GM21423 (cell line): ENCODE measurements around the gene TEX29.

Experiments used
- ATAC-seq: cut with Tn5 transposase; IDR thresholded peaks from one replicate; pipeline ENCODE4 v1.9.1; 2021; ENCODE audit warnings: mild to moderate bottlenecking, moderate library complexity; ENCODE audit not compliant: unreplicated experiment

TEX29 gene

DNA sequence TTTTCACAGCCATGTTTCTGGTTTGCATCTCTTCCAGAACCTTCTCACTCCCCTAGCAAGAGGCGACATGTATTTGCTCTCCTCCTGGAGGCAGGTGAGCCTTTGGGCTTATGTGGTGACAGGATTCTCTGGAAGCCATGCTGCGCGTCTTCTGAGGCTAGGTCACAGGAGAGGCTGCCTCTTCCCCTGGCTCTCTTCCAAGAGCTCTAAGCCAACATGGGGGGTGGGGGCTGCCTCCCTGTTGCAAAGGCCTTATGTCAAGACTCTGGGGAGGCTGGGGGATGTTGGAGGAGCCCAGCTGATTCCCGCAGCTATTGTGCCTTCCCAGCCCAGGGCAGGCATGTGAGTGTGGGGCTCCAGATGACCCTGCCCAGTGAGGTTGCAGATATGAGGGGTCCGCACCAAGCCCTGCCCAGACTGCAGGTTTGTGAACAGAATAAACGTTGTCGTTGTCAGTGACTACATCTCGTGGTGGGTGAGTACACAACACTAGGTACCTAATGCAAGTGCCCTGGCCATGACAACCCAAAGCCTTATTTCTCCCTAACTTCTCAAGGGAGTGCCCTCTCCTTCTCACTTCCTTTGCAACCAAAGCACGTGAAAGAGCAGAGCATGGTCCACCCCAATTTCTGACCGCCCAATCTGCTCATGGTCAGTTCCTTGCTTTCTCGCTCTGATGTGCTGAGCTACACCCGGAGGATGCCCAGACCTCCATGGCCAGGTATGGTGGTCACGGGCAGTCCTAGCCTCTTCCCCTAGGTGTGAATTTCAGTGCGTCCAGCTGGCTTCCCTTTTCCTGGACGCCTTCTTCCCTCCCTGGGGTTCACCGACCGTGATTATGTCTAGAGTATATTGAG, 44.9 kb downstream of the TEX29 start:
- no peak for ATAC-seq

DNA sequence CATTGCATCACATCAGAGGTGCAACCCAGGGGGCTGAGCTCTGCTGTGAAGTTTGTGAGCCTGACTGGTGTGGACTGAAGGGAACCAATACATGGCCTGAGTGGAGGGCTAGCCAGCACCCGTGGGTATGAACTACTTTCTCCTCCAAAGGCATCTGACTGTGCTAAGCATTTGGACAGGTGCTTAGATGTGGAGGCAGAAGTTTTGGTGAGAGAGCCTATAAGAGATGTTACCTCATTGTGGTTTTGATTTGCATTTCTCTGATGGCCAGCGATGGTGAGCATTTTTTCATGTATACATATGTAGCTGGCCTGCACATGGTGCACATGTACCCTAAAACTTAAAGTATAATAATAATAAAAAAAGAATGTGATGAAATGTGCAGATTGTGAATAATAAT, 46.9 kb downstream of the TEX29 start:
- ATAC-seq, result no peak

GRCh38 chr13:111368091-111368490, 47.6 kb downstream of the TEX29 start:
- ATAC-seq, result no peak

DNA sequence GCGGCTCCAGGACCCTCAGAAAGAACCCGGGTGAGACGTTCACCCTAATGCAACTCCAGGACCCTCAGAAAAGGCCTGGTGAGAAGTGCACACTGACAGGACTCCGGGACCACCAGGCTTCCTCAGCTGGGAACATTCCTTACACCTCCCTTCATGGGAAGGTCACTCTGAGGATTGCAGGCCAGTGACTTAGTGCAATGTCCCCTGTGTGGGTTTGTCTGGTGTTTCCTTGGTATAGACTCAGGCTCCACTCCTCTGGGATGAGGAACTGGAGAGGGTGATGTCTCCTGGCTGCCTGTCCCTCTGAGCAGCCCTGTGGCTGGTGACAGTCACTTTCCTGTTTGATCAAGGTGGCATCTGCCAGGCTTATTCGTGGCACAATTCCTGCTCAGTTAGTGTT, 49.7 kb downstream of the TEX29 start:
- no peak for ATAC-seq

DNA sequence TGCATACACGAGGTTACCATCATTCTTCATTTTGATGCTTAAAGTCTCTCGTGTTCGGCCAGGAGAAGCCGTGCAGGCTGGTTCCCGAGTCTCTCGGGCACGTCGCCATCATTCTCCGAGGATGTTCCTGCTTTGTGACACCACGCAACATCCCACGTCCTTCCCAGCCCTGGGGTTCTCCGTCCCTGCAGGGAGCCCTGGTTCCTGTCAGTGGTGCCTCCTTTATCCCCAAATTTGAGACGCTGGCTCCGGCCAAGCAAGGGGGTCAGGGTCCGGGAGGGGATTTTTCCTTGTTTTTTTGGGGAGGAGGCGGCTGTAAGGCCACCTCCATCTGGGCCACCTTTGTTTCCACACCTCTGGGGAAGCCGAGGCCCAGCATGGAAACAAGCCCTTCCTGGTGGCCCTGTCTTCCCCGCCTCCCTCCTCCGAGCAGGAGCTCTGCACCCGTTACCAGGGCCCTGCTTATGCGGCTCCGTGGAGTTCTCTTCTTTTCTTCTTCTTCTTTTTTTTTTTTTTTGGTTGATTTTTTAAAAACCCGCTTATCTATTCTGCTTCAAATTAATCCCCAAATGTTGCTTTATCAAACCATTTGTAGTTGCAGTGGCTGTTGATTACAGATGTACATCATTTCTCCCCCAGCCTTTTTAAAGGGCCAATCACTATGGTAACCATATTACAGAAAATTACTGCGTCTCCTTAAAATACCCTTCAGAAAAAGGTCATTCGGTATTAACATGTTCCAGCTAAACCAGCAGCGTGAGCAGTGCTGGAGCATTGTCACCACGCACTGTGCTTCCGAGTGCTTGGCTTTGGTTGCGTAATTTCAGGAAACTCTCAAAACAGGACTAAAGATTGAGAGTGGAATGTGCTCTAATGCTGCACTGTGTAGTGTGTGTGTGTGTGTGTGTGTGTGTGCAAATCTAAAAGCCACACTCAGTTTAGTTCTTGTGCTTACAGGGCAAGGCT, 50.4 kb downstream of the TEX29 start:
- ATAC-seq, result no peak

DNA sequence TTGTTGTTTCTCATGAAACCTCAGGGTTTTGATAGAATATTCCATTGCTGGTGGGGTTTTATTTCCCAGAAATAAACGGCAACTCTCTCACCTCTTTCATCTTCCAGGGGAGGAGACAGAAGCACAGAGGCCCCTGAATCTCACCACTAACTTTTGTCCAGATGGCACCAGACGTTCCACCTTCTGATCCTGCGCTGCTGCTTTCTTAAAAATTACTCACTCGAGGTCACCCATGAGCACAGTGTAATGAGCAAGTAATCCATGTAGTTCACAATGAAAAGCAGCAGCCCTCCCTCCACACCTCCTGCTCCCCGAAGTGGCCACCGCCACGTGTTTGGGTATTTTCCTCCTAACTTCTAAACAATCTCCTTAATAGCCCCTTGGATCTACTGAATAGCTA, 51.3 kb downstream of the TEX29 start:
- ATAC-seq, result no peak

GRCh38 chr13:111372651-111373425, 52.4 kb downstream of the TEX29 start:
- no peak for ATAC-seq

DNA sequence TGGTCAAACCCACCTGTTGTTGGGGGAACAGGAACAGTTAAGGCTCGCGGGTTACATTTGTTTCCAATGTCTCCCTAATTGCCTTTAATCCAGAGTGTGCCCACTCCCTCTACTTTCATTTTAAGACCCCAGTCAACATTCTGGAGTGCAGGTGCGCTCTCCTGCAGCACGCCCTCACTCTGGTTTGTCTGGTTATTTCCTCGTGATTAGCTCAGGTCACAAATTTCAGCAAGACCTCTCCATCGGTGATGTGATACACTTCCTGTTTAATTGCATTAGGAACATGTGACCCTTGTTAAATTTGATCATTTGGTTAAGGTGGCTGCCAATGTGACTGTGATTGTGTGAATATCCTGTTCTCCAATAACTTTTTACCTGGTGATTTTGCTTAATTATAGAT, 53.0 kb downstream of the TEX29 start:
- ATAC-seq, result no peak

GRCh38 chr13:111380431-111380830, 60.0 kb downstream of the TEX29 start:
- ATAC-seq, result no peak

GRCh38 chr13:111382411-111382810, 62.0 kb downstream of the TEX29 start:
- no peak for ATAC-seq

DNA sequence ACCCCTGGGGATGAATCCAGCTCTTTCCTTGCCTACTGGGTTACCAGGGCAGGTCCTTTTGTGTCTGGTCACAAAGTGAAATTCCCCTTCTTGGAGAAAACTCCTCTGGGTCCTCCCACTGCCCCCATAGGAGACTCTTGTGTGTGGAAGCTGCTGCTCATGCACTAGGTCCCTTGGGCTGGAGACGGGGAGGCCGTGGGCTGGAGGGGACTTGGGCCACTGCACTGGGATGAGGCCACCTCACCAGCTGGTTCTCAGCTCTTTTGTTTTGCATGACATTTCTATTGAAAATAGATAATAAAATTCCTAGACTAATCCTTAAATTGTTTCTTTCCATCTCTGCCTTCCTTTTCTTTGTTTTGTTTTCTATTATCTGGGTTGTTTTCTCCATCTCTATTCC, 62.4 kb downstream of the TEX29 start:
- no peak for ATAC-seq

DNA sequence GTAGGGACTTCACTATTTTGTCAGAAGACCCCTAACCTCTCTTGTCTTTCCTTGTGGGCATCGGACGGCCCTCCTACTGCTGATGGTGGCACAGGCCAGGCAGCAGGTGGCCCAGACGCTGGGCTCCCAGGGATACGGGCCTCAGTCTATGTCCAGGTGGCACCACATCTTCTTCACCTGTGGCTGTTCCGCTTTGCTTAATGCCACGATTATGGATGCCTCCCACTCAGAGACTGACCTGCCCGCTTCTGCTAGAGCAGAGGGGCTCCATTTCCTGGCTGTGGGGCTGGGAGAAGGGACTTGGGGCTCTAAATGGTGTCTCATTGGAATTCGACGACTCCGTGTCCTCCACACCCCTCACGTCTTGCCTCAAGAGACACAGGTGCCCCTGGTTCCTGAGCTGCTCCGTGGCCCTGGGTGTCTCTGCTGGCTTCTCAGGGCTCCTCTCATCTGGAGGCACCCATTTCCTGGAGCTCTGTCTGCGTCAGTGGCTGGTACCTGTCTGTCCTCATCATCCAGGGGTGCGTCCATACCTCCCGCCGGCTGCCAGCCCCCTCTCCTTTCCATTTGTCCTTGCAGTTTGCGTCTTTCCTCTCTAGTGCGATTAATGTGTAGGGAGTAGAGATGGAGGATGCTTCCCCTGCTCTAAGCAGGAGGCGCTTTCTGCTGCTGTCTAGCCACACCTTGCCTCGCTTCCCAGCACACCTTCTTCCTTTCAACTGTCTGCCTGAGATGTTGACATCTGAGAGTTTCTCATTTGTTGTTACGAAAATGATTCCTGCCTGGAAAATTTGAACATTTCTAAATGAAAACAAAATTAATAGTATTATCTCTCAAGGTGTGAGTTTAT, 63.4 kb downstream of the TEX29 start:
- no peak for ATAC-seq

- ATAC-seq, result no peak
These were observed 64.2 kb downstream of the TEX29 start for GRCh38 chr13:111384441-111385182.

DNA sequence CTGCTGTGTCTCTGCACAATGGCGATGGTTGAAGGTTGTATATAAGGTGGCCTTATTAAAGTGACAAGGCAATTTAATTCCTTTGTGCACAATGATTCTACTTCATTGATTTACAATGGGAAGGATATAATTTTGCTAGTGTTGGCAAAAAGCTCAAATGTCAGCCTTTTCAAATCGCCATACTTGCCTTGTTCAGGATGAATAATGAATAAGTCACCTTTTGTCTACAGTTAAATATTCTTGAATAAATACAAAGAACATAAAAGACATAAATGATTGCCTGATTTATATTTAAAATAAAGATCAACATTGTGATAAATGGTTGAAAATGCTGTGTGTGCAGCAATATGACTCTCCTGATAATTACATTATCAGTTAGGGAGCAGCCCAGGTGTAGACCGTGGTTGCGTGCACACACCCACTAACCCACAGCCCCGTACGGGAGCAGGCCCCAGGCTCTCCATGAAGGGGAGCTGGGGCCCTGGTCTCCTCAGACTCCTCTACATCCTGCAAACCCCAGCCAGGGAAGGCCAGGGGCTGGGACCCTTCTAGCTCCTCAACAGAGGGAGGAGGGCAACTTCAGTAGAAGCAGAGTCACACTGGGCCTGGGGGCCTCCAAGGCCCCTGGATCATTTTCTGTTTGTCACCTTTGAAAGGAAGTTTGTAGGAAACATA, 64.9 kb downstream of the TEX29 start:
- no peak for ATAC-seq

DNA sequence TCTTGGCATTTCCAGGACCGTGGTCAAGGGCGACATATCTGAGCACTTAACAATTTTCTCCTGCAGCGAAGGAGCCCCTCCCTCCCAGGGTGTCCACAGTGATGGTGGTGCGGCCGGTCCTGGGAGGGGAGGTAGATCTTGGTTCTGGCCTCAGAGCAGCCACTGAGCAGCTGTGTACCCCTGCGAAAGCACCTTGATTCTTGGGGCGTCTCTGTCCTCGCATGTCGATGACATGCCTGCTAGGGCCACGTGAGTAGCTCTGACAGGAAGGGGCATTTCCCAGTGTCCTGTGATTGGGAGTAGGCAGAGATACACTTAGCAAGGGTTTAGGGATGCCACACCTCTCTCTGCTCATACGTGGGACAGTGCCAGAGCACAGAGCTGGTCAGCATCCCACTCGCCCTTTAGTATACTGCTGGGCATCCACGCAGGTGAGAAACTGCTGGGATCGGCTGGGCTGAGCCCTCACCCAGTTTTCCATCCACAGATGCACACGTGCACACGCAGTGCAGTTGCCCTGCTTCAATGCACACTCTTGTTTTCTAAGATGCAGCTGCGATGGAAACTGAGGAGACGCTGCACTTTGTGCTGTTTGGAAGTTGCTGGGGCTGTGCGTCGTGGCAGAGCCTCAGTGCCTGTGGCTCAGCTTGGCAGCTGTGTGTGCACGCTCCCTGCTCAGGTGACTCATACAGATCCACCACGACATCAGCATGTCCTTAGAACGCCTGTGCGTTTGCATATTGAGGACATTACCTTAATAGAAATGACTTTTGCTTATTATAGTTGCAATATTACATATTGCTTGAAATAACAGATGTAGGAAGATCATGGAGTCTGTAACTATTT, 66.8 kb downstream of the TEX29 start:
- no peak for ATAC-seq

- ATAC-seq, result no peak
These were observed 67.6 kb downstream of the TEX29 start for GRCh38 chr13:111387945-111388600.

DNA sequence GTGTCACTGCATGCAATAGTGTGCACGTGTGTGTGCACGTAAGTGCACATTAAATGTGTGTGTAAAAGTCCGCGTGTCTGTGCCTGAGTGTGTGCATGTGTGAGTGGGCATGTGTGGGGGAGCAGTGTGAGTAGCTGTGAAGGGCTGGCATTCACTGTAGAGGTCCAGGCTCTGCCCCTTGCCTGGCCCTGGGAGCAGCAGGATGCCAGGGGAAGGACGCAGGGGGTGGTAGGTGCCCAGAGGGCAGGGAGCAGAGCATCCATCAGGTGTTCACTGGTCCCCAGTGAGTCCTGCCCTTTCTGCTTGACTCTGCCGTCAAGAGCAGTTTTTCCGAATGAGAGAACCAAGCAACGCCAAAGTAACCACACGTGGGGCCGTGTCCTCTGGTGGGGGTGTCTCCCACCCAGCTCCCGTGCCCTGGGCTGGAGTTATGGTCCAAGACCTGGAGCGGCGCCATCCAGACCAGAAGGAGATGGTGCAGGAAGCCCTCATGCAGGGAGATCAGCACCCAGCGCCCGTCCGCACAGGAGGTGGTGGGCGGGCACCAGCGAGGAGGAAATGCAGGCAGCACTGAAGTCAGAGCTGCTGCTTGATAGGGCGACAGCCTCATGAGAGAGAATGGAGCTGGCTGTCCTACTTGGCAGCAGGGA, 68.5 kb downstream of the TEX29 start:
- ATAC-seq, result no peak
